ENCODE data around the gene PPP2R2C. TPM values are rescaled to one million over a fixed set of nuclear protein-coding genes. Genes with fewer than 3 reads are reported as not detected.

Gene PPP2R2C
- polyA plus RNA-seq, 1 of the 3 experiments (the other 2 are of a cell fraction): 0.21 TPM

DNA sequence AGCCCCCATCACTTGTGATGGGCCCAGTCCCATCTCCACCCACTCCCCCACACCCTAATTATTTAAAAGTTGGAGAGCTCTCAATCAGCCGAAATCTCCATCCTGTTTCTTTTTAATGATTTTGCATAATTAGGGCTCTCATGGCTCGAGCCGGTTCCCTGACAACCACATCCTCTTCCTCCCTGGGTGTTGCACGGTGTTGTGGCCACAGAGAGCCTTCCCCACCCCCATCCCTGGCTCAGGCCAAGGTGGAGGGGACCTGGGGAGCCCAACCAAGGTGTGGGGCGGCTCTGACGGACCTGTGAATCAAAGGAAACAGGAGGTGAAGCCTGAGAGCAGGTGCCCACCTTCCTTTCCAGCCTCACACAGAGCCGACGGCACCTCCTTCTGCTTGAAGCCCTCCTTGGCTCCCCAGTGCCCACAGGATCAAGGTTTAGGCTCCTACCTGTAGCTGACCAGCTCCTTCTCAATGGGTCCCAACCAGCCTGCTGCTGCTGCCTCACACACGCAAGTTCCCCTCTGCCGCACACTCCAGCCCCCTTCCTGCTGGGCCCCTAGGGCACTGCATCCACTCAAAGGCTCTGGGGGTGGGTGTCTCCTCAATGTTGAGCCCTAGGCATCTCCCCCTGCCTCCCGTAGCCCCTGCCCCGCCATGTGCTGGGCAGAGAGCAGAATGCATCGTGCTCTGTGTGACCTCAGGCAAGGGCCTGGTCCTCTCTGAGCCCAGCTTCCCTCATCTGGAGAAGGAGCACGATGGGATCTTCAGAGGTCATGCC, 134.1 kb downstream of the PPP2R2C start:
- no peak for TF ChIP-seq CTCF (IDR thresholded peaks at IDR 0.05)
- TF ChIP-seq, protein P1, sequence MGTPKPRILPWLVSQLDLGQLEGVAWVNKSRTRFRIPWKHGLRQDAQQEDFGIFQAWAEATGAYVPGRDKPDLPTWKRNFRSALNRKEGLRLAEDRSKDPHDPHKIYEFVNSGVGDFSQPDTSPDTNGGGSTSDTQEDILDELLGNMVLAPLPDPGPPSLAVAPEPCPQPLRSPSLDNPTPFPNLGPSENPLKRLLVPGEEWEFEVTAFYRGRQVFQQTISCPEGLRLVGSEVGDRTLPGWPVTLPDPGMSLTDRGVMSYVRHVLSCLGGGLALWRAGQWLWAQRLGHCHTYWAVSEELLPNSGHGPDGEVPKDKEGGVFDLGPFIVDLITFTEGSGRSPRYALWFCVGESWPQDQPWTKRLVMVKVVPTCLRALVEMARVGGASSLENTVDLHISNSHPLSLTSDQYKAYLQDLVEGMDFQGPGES (IDR thresholded peaks at IDR 0.05; ENCODE audit: low read depth, low read length): no peak
- no peak for TF ChIP-seq RAD21 (IDR thresholded peaks at IDR 0.05; ENCODE audit: low read length)
- no peak for TF ChIP-seq FOXJ3 (CRISPR knock-in tag; IDR thresholded peaks at IDR 0.05)
- no peak for TF ChIP-seq NFIC (IDR thresholded peaks at IDR 0.05; ENCODE audit: borderline replicate concordance)
- TF ChIP-seq SIN3A (IDR thresholded peaks at IDR 0.05; ENCODE audit: borderline replicate concordance, low read depth, low read length): no peak
- no peak for TF ChIP-seq CHD2 (IDR thresholded peaks at IDR 0.05; ENCODE audit: low read length, partially characterized antibody)
- no peak for TF ChIP-seq USF1 (IDR thresholded peaks at IDR 0.05; ENCODE audit: borderline replicate concordance, low read depth)
- no peak for TF ChIP-seq GATA2 (CRISPR knock-in tag; IDR thresholded peaks at IDR 0.05)
- TF ChIP-seq EP300 (IDR thresholded peaks at IDR 0.05; ENCODE audit: borderline replicate concordance in 1 of 2, low read depth in 1 of 2, low read length in 1 of 2): no peak
- no peak for TF ChIP-seq MEF2A (IDR thresholded peaks at IDR 0.05; ENCODE audit: borderline replicate concordance, low read depth)
- TF ChIP-seq, protein P2, sequence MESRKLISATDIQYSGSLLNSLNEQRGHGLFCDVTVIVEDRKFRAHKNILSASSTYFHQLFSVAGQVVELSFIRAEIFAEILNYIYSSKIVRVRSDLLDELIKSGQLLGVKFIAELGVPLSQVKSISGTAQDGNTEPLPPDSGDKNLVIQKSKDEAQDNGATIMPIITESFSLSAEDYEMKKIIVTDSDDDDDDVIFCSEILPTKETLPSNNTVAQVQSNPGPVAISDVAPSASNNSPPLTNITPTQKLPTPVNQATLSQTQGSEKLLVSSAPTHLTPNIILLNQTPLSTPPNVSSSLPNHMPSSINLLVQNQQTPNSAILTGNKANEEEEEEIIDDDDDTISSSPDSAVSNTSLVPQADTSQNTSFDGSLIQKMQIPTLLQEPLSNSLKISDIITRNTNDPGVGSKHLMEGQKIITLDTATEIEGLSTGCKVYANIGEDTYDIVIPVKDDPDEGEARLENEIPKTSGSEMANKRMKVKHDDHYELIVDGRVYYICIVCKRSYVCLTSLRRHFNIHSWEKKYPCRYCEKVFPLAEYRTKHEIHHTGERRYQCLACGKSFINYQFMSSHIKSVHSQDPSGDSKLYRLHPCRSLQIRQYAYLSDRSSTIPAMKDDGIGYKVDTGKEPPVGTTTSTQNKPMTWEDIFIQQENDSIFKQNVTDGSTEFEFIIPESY (IDR thresholded peaks at IDR 0.05; ENCODE audit: borderline replicate concordance, low read depth): no peak
- no peak for TF ChIP-seq GABPA (IDR thresholded peaks at IDR 0.05; ENCODE audit: low read depth)
- TF ChIP-seq NRF1 (IDR thresholded peaks at IDR 0.05; ENCODE audit: low read depth, low read length): no peak
- TF ChIP-seq MXI1 (IDR thresholded peaks at IDR 0.05; ENCODE audit: low read depth, low read length): no peak
- TF ChIP-seq, protein P3, sequence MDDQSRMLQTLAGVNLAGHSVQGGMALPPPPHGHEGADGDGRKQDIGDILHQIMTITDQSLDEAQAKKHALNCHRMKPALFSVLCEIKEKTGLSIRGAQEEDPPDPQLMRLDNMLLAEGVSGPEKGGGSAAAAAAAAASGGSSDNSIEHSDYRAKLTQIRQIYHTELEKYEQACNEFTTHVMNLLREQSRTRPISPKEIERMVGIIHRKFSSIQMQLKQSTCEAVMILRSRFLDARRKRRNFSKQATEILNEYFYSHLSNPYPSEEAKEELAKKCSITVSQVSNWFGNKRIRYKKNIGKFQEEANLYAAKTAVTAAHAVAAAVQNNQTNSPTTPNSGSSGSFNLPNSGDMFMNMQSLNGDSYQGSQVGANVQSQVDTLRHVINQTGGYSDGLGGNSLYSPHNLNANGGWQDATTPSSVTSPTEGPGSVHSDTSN (IDR thresholded peaks at IDR 0.05): no peak
- no peak for TF ChIP-seq FOSL2 (IDR thresholded peaks at IDR 0.05; ENCODE audit: borderline replicate concordance, low read depth)
- no peak for TF ChIP-seq REST (IDR thresholded peaks at IDR 0.05; ENCODE audit: low read depth, low read length)
- DNase-seq: no peak
- no peaks in the 10 kb centered on the region for H3K9me3 ChIP-seq
- no peaks in the 10 kb centered on the region for H3K79me2 ChIP-seq (ENCODE audit: insufficient read depth)
- H3K4me3 ChIP-seq (ENCODE audit: low read depth in 2 of 2, low read length in 1 of 2): no peak overlapping the region
- no peaks in the 10 kb centered on the region for H4K20me1 ChIP-seq (ENCODE audit: insufficient read depth)
- H3K4me1 ChIP-seq (ENCODE audit: control insufficient read depth in 1 of 2, insufficient read depth in 2 of 2, low read depth in 1 of 2, low read length in 1 of 2): no peaks in the 10 kb centered on the region
- WGBS (ENCODE audit: low lambda C conversion rate): 53% methylated on average over 14 of the region's 14 CpGs
- POLR2A ChIA-PET: no interaction called here
- H3K36me3 ChIP-seq (replicated peaks in 1 of 2; ENCODE audit: control insufficient read depth in 1 of 2, insufficient read depth in 2 of 2, low read length in 1 of 2): no peaks in the 10 kb centered on the region
- H3K9me2 ChIP-seq: no peaks in the 10 kb centered on the region
- no peak overlapping the region for H3K9ac ChIP-seq
- no peak overlapping the region for H3K27ac ChIP-seq (ENCODE audit: low read depth in 2 of 2, low read length in 1 of 2)
- no peaks in the 10 kb centered on the region for H3K27me3 ChIP-seq (ENCODE audit: insufficient read depth)
- CTCF ChIA-PET: interaction anchor here (1.4 to 12.4 kb wide), 5 partner anchors 9 to 340 kb away, joined by 5 to 123 read pairs (median 8); no protein-coding TSS in a partner anchor
- no peak overlapping the region for H2AFZ ChIP-seq (ENCODE audit: low read depth)
- H3F3A ChIP-seq (replicated peaks; ENCODE audit: insufficient read depth): no peaks in the 10 kb centered on the region
- no peak overlapping the region for H3K4me2 ChIP-seq

Data from SK-N-SH (cell line).